Medulla oblongata (tissue), 1 donor: ENCODE data around the gene YIF1A.
A peak's percentile ranks its signal among the peaks of the same experiment; 100 is the strongest.
"Not testable (repeated sequence)": the region's sequence is repeated elsewhere in the genome, so short reads cannot be mapped to it uniquely, and the experiment has no call there.

Experiments used
- DNase-seq: peaks from one replicate; pipeline ENCODE4 v3.0.0-alpha.2; 2015; ENCODE audit errors: extremely low spot score

The YIF1A gene

DNA sequence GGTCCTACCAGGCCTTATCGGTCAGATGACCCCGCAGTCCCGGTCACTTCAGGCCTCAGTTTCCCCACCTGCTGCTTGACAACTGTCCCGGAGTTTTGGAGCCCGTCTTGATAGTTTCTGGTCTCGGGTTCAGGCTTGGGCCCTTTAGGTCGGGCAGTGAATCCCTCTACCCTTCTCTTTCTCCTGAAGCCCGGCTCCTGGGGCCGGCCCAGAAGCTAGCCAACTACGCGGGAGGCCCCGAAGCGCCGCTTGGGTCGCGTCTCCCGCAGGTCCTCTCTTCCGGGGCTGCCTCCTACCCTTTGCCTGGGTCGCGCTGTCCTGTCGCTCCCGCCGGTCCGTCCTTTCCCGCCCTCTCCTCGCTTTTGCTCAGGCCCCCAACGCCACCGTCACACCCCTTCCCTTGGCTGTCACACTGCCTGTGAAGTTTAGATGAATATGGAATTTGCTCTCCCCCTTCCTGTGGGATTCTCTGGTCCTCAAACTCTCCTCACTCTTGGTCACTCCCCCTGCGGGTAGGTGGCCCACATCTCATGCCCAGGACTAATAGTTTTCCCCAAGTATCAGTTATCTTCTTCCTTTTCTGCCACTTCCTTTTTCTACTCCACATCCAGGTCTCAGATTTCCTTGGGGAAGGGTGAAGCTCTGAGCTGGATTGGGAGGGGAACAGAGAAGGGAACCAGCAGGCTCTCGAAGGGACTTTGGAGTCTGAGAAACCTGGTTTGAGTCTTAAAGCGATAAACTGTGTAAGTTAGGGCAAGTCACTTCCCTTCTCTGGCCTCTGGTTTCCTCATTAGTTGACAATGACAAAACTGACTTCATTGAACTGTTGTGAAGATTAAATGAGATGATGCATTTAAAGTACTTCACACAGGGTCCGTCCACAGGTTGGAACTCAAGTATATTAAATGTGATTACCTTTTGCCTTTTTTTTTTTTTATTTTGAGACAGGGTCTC is 19.7 kb downstream of the YIF1A start:
- DNase-seq: peak; percentile 46

DNA sequence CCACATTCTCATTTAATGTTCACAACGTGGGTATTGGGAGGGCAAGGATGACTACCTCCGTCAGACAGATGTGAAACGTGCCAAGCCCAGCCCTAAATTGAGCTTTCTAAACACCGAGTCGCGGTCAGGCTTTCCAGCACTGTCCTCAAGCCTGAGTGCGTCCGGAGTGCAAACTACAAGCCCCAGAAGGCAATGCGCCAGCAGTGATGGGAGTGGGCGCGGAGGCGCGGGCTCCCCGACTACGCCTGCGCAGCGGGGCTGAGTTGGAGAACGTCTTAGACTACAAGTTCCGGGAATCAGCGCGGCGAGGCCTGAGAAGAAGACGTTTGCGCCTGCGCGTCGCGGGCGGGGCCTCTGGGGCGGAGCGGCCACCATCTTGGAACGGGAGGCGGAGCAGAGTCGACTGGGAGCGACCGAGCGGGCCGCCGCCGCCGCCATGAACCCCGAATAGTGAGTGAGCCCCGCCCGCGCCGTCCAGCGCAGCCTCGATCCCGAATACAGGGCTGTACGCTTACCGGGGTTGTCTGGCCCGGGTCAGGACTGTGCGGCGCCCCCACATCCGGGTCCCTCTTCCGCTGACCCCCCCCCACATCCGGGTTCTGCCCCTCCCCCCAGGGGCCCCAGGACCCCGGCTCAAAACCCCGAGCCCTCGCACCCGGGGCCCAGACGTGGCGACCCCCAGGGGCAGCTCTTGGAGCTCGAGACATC is 20.5 kb downstream of the YIF1A start, which contains the start of gene RAB1B:
Gene RAB1B (plus strand): TSS at position 396 of the 708 bp plus-strand sequence. CDS start 41 bp downstream, at position 437.
- DNase-seq: peak; percentile 100

DNA sequence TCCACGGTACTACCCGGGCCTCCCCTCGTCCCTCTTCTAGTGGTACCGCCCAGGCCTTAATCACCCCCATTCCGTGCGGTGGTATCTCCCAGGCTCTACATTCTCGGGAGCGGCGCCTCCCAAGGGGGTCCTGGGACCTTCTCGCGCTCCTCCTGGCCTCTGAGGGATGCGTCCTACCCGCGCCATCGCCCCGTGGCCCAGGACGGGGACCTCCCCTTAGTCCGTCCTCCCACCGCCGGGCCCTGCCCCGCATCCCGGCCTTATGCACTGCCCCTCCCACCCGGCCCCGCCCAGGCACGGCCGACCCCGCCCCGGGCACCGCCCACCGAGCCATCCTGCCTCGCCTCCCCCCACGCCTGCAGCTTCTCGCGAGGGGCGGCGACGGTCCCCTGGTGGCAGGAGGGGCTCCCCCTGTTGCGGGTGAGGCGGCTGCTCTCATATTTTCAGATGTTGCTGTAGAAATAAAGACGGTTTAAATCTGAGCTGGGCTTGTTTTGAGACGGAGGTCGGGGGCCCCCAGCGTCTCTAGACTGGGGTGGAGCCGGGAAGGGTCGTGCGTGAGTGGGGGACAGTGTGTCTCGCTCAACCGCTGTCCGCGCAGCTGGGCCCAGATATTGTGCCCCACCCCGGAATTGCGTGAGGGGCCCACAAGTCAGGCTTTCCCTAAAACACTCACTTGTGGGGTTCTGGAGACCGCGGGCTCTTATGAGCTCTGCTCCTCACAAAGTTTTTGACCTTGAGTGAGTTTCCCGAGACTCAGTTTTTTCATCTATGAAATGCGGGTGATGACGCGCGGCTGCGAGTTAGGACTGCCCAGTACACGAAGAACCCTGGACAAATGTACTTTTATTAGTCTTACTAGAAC is 21.3 kb downstream of the YIF1A start:
- DNase-seq: peak; percentile 87

DNA sequence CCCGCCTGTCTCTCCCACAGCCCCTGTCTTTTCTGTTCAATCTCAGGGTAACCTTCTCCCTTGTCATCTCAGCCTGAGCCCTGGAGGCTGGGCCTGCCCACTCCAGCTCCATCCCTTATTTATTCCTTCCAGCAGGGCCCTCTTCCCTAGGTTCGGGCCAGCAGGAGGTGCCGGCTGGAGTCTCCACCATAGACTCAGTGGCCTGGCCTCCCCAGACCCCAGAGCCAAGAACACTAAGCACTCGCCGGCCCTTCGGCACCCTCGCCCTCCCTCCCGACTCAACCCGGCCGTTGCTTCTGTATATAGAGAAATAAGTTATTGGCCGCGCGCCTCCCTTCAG is 21.9 kb downstream of the YIF1A start:
- no peak for DNase-seq

DNA sequence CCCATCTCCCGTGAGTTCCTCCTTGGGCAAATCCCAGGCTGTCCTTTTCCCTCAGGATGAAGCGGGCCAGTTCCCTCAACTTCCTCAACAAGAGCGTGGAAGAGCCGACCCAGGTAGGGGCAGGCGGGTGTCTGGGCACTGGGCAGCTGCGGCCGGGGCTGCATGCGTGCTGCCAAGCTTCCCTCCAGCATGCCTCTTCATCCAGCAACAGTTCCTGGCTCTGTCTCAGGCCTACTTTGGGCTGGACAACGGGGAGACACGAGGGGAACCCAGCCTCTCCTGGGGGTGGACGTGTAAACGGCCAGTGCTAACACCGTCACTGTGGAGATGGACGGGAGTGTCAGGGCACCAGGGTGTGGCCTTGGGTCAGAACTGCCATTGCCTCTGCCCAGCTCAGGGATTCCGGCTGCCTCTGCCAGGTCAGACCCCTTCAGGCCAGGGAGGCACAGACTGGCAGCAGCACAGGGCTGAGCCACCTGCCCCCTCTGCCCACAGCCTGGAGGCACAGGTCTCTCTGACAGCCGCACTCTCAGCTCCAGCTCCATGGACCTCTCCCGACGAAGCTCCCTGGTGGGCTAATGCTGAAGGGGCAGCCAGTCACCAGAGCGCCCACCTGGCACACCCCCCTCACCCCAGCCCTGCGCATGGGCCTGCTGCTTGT is 22.4 kb downstream of the YIF1A start:
- peak; percentile 9 for DNase-seq

DNA sequence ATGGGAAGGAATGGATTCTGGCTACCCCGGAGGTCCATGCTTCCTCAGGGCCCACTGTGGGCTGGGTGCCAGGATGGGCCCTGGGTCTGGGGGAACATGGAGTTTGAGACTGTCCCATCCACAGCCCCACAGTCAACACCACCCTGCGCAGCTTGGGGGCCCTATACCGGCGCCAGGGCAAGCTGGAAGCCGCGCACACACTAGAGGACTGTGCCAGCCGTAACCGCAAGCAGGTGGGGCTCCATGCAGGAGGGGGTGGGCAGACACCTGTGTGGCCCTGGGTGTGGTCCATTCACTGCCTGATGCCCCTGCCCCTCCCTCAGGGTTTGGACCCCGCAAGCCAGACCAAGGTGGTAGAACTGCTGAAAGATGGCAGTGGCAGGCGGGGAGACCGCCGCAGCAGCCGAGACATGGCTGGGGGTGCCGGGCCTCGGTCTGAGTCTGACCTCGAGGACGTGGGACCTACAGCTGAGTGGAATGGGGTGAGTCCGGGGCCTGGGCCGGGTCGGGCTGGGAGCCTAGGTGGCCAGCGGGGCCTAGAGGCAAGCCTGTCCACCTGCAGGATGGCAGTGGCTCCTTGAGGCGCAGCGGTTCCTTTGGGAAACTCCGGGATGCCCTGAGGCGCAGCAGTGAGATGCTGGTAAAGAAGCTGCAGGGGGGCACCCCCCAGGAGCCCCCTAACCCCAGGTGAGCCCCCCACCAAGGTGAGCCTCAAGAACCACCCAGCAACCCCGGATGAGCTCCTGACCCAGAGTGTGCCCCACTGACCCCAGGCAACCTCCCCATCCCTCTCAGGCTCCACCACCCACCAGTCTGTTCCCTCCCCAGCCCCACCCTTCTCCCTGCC is 23.2 kb downstream of the YIF1A start:
- no peak for DNase-seq

DNA sequence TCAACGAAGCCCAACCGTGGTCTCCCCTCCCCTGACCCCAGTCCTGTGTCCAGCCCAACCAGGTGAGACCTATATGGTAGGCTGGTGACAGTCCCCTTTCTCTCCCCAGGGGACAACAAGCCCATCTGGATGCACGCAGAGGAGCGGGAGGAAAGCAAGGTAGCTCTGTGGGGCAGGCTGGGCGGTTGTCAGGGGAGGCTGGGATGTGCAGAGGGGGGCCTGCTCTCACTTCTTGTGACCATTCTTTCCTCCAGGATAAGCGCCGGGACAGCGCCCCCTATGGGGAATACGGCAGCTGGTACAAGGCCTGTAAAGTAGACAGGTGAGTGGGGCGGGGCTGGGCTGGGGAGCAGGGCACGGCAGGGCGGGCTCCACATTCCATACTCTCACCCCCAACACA is 24.0 kb downstream of the YIF1A start:
- no peak for DNase-seq

DNA sequence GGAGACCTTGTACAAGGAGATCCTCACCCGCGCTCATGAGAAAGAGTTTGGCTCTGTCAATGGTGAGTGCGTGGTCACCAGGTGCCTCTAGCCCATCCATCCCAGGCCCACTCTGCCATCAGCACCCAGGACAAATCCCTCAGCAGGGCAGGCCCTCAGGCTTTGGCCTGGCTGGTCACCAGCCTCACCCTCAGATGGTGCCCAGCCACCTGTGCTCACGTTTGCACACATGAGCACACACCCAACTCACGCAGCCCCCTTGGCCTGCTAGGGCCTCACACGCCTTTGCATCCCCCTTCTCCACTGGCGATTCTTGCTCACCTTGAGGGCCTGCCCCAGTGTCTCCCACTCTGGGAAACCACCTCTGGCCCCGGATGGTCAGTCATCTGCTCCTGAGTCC is 24.6 kb downstream of the YIF1A start:
- no peak for DNase-seq

DNA sequence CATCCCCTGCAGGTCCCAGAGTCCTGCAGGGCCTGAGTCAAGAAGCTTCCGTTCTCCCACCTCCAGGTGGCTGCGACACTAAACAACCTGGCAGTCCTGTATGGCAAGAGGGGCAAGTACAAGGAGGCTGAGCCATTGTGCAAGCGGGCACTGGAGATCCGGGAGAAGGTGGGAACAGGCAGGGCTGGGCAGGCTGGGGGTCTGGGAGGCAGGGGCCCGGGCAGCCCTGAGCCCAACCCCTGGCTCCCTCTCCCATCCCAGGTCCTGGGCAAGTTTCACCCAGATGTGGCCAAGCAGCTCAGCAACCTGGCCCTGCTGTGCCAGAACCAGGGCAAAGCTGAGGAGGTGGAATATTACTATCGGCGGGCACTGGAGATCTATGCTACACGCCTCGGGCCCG is 25.2 kb downstream of the YIF1A start:
- no peak for DNase-seq

DNA sequence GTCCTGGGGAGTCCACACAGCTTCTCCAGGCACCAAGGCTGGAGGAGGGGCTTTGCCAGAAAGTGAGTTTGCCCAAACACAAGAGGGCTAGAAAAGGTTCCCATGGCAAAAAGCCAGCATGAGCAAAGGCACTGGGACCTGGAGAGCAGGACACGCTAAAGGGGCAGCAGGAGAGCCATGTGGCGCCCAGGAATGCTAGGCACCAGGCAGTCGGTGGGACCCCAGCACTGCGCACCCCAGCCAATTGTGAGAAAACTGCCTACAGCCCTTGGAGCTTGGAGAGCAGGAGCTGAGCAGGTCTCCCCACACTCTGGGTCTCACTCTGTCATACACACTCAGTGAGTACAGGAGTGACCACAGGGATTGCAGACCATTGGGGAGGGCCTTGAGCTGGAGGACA is 25.7 kb downstream of the YIF1A start:
- DNase-seq: no peak

DNA sequence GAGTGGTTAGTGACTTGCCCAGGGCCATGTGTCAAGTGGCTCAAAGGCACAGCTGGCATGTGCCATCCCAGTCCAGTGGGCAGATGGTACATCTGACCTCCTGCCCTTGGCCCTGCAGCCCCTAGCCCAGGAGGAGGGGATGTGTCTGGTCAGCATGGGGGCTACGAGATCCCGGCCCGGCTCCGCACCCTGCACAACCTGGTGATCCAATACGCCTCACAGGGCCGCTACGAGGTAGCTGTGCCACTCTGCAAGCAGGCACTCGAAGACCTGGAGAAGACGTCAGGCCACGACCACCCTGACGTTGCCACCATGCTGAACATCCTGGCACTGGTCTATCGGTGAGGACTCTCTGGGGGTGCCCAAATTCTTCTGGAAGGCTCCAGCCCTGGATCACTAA is 26.2 kb downstream of the YIF1A start:
- DNase-seq: no peak

DNA sequence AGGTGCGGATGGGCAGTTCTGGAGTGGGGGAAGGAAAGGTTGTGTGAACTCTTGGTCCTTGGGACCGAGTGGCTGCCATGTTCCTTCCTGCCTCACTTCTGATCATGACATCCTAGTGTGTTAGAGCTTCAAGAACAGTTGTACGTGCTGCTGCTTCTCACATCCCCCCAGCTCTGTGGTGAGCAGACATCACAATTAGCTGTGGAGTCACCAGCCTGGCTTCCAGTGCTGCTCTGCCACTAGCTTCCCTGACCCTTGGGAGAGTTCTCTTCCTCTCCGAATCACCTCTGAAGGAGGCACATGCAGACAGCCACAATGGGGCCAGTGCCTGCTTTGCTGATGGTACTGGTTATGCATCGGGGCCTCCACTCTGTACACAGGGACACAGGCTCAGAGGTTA is 26.8 kb downstream of the YIF1A start:
- DNase-seq: no peak

DNA sequence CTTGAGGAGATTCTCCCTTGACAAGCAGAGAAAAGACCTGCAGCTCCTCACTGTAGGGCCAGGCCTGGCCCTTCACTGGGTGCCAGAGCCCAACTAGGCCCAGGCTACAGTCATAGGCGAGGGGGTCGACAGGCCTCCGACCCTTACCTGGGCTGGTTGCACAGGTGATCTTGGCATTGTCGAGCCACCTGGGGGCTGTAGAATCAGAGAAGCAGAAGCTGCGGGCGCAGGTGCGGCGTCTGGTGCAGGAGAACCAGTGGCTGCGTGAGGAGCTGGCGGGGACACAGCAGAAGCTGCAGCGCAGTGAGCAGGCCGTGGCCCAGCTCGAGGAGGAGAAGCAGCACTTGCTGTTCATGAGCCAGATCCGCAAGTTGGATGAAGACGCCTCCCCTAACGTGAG is 27.4 kb downstream of the YIF1A start:
- no peak for DNase-seq

DNA sequence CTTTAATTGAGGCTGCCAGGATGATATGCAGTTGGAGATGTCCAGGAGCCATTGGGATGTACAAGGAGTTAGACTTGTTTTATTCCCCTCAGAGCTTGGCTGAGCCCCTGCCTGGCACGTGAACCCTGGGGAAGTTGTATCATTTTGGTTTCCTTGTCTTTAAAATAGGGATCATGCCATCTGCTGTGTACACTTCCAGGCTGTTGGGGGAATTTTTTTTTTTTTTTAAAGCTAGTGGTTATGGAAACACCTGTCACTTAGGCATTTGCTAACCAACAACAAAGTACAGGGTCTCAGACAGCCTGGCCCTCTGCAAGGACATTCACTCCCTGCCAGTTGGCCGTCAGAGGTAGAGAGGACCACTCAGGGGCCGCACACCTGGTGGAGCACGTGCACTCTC is 29.0 kb downstream of the YIF1A start:
- no peak for DNase-seq

DNA sequence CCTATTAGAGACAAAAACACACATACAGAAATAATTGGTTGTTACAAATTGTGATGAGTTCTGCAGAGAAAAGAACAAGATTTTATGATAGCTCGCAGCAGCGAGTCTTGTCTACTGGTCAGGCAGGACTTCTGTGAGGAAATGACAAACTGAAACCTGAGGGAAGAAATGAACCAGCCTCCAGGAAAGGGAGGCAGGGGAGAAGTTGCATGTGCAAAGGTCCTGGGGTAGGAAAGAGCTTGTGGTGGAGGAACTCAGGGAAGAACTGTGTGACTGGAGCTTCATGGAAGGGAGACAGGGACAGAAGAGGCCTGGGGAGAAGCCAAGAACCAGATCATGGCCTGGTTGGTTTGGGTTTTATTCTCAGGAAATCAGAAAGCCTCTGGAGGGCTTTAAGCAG is 29.7 kb downstream of the YIF1A start:
- DNase-seq: no peak

DNA sequence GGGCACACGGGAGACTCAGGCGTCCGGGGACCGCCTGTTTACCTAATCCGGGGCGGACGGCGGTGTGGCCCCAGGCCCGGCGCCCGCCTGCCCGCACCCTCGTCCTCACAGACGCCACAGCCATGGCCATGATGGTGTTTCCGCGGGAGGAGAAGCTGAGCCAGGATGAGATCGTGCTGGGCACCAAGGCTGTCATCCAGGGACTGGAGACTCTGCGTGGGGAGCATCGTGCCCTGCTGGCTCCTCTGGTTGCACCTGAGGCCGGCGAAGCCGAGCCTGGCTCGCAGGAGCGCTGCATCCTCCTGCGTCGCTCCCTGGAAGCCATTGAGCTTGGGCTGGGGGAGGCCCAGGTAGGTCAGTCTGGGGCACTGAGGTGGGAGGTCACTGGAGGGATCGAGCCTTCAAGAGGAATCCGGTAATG is 30.5 kb downstream of the YIF1A start:
- no peak for DNase-seq

DNA sequence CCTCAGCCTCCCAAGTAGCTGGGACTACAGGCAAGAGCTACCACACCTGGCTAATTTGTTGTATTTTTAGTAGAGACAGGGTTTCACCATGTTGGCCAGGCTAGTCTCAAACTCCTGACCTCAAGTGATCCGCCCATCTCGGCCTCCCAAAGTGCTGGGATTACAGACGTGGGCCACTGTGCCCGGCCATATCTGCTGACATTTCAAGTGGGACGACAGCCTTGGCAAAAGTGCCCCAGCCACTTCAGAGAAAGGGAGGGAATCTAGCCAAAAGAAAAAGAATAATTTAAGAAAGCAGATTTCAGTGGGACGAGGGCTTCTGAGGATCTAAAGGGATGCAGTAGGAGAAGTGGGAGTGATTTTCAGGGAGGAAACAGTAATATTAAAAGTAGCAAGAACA is 35.9 kb downstream of the YIF1A start:
- not testable (repeated sequence) for DNase-seq

DNA sequence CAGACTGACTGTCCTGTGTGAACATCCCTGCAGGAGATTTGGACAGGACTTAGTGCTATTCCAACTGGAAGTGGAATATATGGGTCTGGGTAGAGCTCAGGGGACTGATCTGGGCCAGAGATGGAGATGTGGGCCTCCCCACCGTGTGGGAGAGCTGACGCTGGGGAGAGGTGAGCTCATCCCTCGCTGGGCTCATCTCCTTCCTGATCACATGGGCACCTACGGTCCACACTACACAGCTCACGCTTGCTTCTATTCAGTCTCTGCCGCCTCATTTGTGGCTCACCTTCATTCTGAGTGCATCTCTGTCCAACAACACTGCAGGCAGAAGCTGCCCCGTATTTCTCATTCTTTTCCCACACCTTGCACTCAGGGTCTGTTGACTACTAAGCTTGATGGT is 37.1 kb downstream of the YIF1A start:
- DNase-seq: no peak

DNA sequence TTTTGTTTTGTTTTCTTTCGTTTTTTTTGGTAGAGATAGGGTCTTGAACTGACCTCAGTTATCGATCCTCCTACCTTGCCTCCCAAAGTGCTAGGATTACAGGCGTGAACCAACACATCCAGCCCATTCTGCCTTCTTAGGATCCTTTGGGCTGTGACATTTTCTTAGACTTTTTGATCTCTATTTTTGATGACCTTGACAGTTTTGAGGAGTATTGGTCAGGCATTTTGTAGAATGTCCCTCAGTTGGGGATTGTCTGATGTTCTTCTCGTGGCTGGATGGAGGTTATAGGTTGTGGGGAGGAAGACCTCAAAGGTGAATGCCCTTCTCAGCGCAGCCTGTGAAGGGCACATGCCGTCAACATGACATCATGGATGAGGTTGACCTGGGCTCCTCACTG is 40.0 kb downstream of the YIF1A start:
- DNase-seq: no peak

DNA sequence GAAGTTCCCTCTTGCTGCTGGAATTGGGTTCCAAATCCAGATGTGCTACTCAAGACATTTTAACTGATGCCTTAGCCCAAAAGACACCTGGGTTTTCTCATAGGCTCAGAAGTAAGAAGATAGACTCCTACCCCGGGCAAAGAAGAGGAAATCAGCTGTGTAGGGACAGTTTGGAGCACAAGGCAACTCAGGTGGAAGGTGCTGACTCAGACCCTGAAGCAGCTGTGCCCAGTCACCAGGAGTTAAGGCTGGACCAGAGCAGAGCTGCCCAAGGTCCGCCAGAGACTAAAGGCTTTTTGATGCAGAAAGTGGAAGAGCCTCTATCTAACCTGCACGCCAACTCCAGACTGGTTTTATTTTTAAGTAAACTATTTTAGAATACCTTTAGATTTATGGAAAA is 41.1 kb downstream of the YIF1A start:
- no peak for DNase-seq

DNA sequence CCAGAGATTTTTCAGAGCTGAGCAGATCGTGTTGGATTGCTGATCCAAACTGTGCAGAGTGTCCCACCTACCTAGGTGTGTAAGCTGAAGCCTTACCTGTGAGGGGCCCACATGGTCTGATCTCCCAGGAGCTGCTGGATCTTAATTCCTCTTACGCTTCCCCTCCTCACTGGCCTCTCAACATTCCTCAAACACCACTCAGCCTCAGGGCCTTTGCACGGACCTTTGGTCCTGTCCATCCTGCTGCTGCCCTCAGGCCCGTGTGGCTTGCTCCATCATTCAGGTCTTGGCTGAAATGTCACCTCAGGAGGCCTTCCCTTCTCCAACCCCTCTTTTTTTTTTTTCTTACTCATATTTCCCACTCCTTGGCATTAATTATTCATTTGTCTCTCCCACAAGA is 41.6 kb downstream of the YIF1A start:
- DNase-seq: no peak
